H1 (cell line): ENCODE data around the gene CYP2J2. TPM values are rescaled to one million over a fixed set of nuclear protein-coding genes. Genes with fewer than 3 reads are reported as not detected.

ENCODE experiments used
- CTCF ChIA-PET: fragments of 300-600 bp; sonication (Branson Sonifier 250); formaldehyde crosslinking; loops from one replicate; lab custom pipeline; 2021; ENCODE audit not compliant: partially characterized antibody; lab: Charles Lee
- POLR2A ChIA-PET: fragments of 300-600 bp; sonication (Branson Sonifier 250); formaldehyde crosslinking; loops from one replicate; lab custom pipeline; 2021; ENCODE audit warnings: inconsistent platforms; ENCODE audit not compliant: partially characterized antibody; lab: Charles Lee
- DNase-seq, 2 experiments: peaks; one replicate each; pipeline versions ENCODE4 v3.0.0 to v3.0.0-alpha.2; 2010 to 2022; ENCODE audit warnings: low spot score in 2 of 2, low read depth in 1 of 2, mixed read lengths in 1 of 2
- FAIRE-seq: peaks from 2 replicates; lab custom pipeline; 2011; peaks lifted over from hg19 to GRCh38; lab: Jason Lieb, UNC
- H2AFZ ChIP-seq: 2 replicates; pipeline ENCODE4 v1.8.1; 2012; ENCODE audit warnings: low read length, inconsistent platforms
- H2AK5ac ChIP-seq: 2 replicates; pipeline ENCODE4 v1.6.1; 2013; ENCODE audit warnings: low read depth, low read length
- H2BK120ac ChIP-seq: replicated peaks from 2 replicates; pipeline ENCODE3; 2013; ENCODE audit warnings: low read depth, low read length, inconsistent platforms
- H2BK12ac ChIP-seq: 2 replicates; pipeline ENCODE4 v1.6.1; 2013; ENCODE audit warnings: low read depth, low read length
- H2BK15ac ChIP-seq: 2 replicates; pipeline ENCODE4 v1.6.1; 2013; ENCODE audit warnings: low read length
- H2BK20ac ChIP-seq: 2 replicates; pipeline ENCODE4 v1.6.1; 2013; ENCODE audit warnings: low read length
- H2BK5ac ChIP-seq: 2 replicates; pipeline ENCODE4 v1.6.1; 2013; ENCODE audit warnings: low read depth, low read length
- H3K14ac ChIP-seq: 2 replicates; pipeline ENCODE4 v1.6.1; 2013; ENCODE audit warnings: inconsistent platforms; ENCODE audit not compliant: insufficient read length
- H3K18ac ChIP-seq: 2 replicates; pipeline ENCODE4 v1.6.1; 2013; ENCODE audit warnings: low read length; ENCODE audit errors: extremely low read depth
- H3K23ac ChIP-seq: 2 replicates; pipeline ENCODE4 v1.6.1; 2013; ENCODE audit warnings: inconsistent platforms; ENCODE audit not compliant: insufficient read length
- H3K23me2 ChIP-seq: 2 replicates; pipeline ENCODE4 v1.6.1; 2013; ENCODE audit warnings: low read depth, low read length
- H3K27ac ChIP-seq: 2 replicates; pipeline ENCODE4 v1.6.1; 2011; ENCODE audit warnings: low read depth, low read length, inconsistent platforms
- H3K27me3 ChIP-seq, 4 experiments: replicated peaks in 1 of 4; 1 replicate in 1 of 4; 2 replicates in 3 of 4; pipeline versions ENCODE4 v1.6.1 to v1.8.1; 2011 to 2013; ENCODE audit warnings: low read length in 3 of 4, mild to moderate bottlenecking in 3 of 4, inconsistent platforms in 2 of 4, mixed read lengths in 2 of 4, moderate library complexity in 1 of 4; ENCODE audit not compliant: control insufficient read depth in 3 of 4, insufficient read depth in 3 of 4; ENCODE audit errors: extremely low read depth in 1 of 4
- H3K36me3 ChIP-seq, 4 experiments: 2 replicates each; pipeline versions ENCODE4 v1.6.1 to v1.8.1; 2011 to 2013; ENCODE audit warnings: mild to moderate bottlenecking in 4 of 4, low read length in 3 of 4, moderate library complexity in 2 of 4, control low read depth in 1 of 4, inconsistent platforms in 1 of 4; ENCODE audit not compliant: insufficient read depth in 4 of 4, control insufficient read depth in 2 of 4
- H3K4ac ChIP-seq: replicated peaks from 2 replicates; pipeline ENCODE3; 2013; ENCODE audit warnings: low read length, low read depth, mixed read lengths, inconsistent platforms; ENCODE audit not compliant: insufficient read length
- H3K4me1 ChIP-seq, 4 experiments: replicated peaks in 1 of 4; 1 replicate in 1 of 4; 2 replicates in 3 of 4; pipeline versions ENCODE4 v1.6.1 to v1.8.1; 2011 to 2013; ENCODE audit warnings: low read length in 3 of 4, inconsistent platforms in 2 of 4, mixed read lengths in 1 of 4; ENCODE audit not compliant: insufficient read depth in 4 of 4, control insufficient read depth in 3 of 4
- H3K4me2 ChIP-seq, 2 experiments: 2 replicates each; pipeline versions ENCODE4 v1.6.1 to v1.8.1; 2011 to 2013; ENCODE audit warnings: low read depth in 2 of 2, low read length in 2 of 2, control low read depth in 1 of 2, inconsistent platforms in 1 of 2, mild to moderate bottlenecking in 1 of 2; ENCODE audit not compliant: insufficient read depth in 1 of 2
- H3K4me3 ChIP-seq, 4 experiments: fragments of 200-600, 300-600 bp in 1 of 4; sonication (generic), shearing (Covaris generic), sonication (Bioruptor Twin) in 1 of 4; 2 replicates each; pipeline versions ENCODE4 v1.5.1 to v1.8.1; 2011 to 2016; ENCODE audit warnings: low read length in 4 of 4, low read depth in 3 of 4, control low read depth in 2 of 4, inconsistent platforms in 2 of 4, mild to moderate bottlenecking in 2 of 4, mixed read lengths in 1 of 4, moderate library complexity in 1 of 4; ENCODE audit not compliant: insufficient read depth in 2 of 4; ENCODE audit errors: extremely low read depth in 1 of 4
- H3K56ac ChIP-seq: replicated peaks from 2 replicates; pipeline ENCODE3; 2013; ENCODE audit warnings: low read depth, mild to moderate bottlenecking, mixed read lengths, low read length, inconsistent platforms; ENCODE audit not compliant: insufficient read length
- H3K79me1 ChIP-seq: 2 replicates; pipeline ENCODE4 v1.6.1; 2013; ENCODE audit warnings: low read depth, low read length, control low read depth
- H3K79me2 ChIP-seq, 2 experiments: 2 replicates each; pipeline versions ENCODE4 v1.6.1 to v1.8.1; 2012 to 2013; ENCODE audit warnings: low read length in 2 of 2, mild to moderate bottlenecking in 2 of 2, inconsistent platforms in 1 of 2; ENCODE audit not compliant: insufficient read depth in 2 of 2, control insufficient read depth in 1 of 2
- H3K9ac ChIP-seq, 4 experiments: replicated peaks in 1 of 4; 1 replicate in 1 of 4; 2 replicates in 3 of 4; pipeline versions ENCODE4 v1.6.1 to v1.8.1; 2011 to 2013; ENCODE audit warnings: low read depth in 3 of 4, low read length in 3 of 4, control low read depth in 2 of 4, mild to moderate bottlenecking in 2 of 4, moderate library complexity in 2 of 4, inconsistent platforms in 1 of 4; ENCODE audit errors: extremely low read depth in 1 of 4
- H3K9me3 ChIP-seq, 2 experiments: 2 replicates each; pipeline versions ENCODE4 v1.6.1 to v1.8.1; 2012 to 2013; ENCODE audit warnings: mild to moderate bottlenecking in 2 of 2, moderate library complexity in 2 of 2, control low read depth in 1 of 2, inconsistent platforms in 1 of 2, low read depth in 1 of 2, low read length in 1 of 2, mixed read lengths in 1 of 2; ENCODE audit not compliant: insufficient read depth in 2 of 2
- H4K20me1 ChIP-seq, 2 experiments: replicated peaks in 1 of 2; 2 replicates each; pipeline versions ENCODE3 to v1.8.1; 2011 to 2013; ENCODE audit warnings: inconsistent platforms in 2 of 2, low read length in 2 of 2, mild to moderate bottlenecking in 1 of 2; ENCODE audit not compliant: insufficient read depth in 2 of 2, control insufficient read depth in 1 of 2
- H4K5ac ChIP-seq: 2 replicates; pipeline ENCODE4 v1.6.1; 2013; ENCODE audit warnings: low read length, low read depth, mixed read lengths, inconsistent platforms; ENCODE audit not compliant: insufficient read length
- H4K8ac ChIP-seq: 2 replicates; pipeline ENCODE4 v1.8.0; 2013; ENCODE audit warnings: mild to moderate bottlenecking, moderate library complexity, low read length, inconsistent platforms; ENCODE audit not compliant: insufficient read depth; ENCODE audit errors: extremely low read depth
- H4K91ac ChIP-seq: replicated peaks from 2 replicates; pipeline ENCODE3; 2013; ENCODE audit warnings: low read length, mixed read lengths, inconsistent platforms; ENCODE audit not compliant: insufficient read length
- CBX8 ChIP-seq: fragments of 300-800, 300-1000 bp; sonication (generic); IDR thresholded peaks from 2 replicates; pipeline ENCODE4 v1.7.1; 2016; ENCODE audit warnings: low read depth, low read length, borderline replicate concordance
- FOSL1 ChIP-seq: IDR thresholded peaks from 2 replicates; pipeline ENCODE4 v1.6.1; 2011; ENCODE audit warnings: mild to moderate bottlenecking, low read depth, low read length, moderate library complexity; ENCODE audit not compliant: insufficient read depth
- KDM4A ChIP-seq: IDR thresholded peaks from one replicate; pipeline ENCODE4 v1.7.1; 2012; ENCODE audit warnings: low read depth, mild to moderate bottlenecking, moderate library complexity, low read length, inconsistent platforms; ENCODE audit not compliant: severe bottlenecking
- POLR2A ChIP-seq, 2 experiments: IDR thresholded peaks; 1 replicate in 1 of 2; 2 replicates in 1 of 2; pipeline ENCODE4 v1.6.1; 2011; ENCODE audit warnings: low read depth in 2 of 2, low read length in 2 of 2, mild to moderate bottlenecking in 2 of 2; ENCODE audit errors: control extremely low read depth in 1 of 2
- RAD21 ChIP-seq, 2 experiments: IDR thresholded peaks in 1 of 2; conservative IDR thresholded peaks in 1 of 2; 2 replicates each; pipeline ENCODE4 v1.6.1; 2011; ENCODE audit warnings: low read depth in 2 of 2, low read length in 2 of 2, improper control_type of control experiment in 1 of 2, inconsistent platforms in 1 of 2, mild to moderate bottlenecking in 1 of 2, moderate library complexity in 1 of 2
- RBBP5 ChIP-seq: IDR thresholded peaks from 2 replicates; pipeline ENCODE4 v1.7.1; 2012; ENCODE audit warnings: low read depth, mild to moderate bottlenecking, inconsistent platforms, low read length, moderate library complexity, borderline replicate concordance
- SAP30 ChIP-seq: fragments of 300-600 bp; sonication (generic); IDR thresholded peaks from 2 replicates; pipeline ENCODE4 v1.7.1; 2012; ENCODE audit warnings: low read length, moderate library complexity, mild to moderate bottlenecking, inconsistent platforms; ENCODE audit not compliant: insufficient read depth, insufficient replicate concordance
- SP1 ChIP-seq: IDR thresholded peaks from 2 replicates; pipeline ENCODE4 v1.6.1; 2011; ENCODE audit warnings: low read depth, low read length
- WGBS, 2 experiments: shearing (Covaris generic) in 1 of 2; methylation state at CpG; one replicate each; pipeline versions ENCODE4 v1.1.6 to v1.1.7; 2013 to 2015; ENCODE audit warnings: low lambda C conversion rate in 2 of 2, mixed read lengths in 2 of 2, inconsistent platforms in 1 of 2, low coverage in 1 of 2, missing lambda C conversion rate in 1 of 2; ENCODE audit not compliant: insufficient replicate concordance in 2 of 2, insufficient coverage in 1 of 2, insufficient read length in 1 of 2; ENCODE audit errors: extremely low coverage in 1 of 2, missing lambda C conversion rate in 1 of 2; 5-methylcytosine and 5-hydroxymethylcytosine counted together
- polyA plus RNA-seq, 7 experiments: library from polyadenylated mRNA; depleted of rRNA in 3 of 7; stranded (reverse) in 5 of 7; unstranded in 2 of 7; fragments of >200 nt in 5 of 7; fragments of 200-250 nt in 2 of 7; gene quantifications; 1 replicate in 5 of 7; 2 replicates in 1 of 7; 4 replicates in 1 of 7; pipeline versions ENCODE4 v1.2.1 to v1.2.3, GENCODE V29; 2011 to 2013; ENCODE audit warnings: missing spikeins in 2 of 7, mixed read lengths in 2 of 7
- total RNA-seq: library from RNA; stranded (reverse); fragmentation: NEBNext Ultra II Directional; extraction: Animal tissue kit (Norgen Biotek cat#: 25700); gene quantifications from 2 replicates; pipeline ENCODE4 v1.2.1, GENCODE V29; 2021
- TF ChIP-seq, protein P1 (sequence below): IDR thresholded peaks from 2 replicates; pipeline ENCODE4 v1.6.1; 2012; ENCODE audit warnings: inconsistent platforms
- TF ChIP-seq, protein P2 (sequence below), 3 experiments: IDR thresholded peaks; 1 replicate in 2 of 3; 2 replicates in 1 of 3; pipeline versions ENCODE4 v1.5.1 to v1.6.1; 2011; ENCODE audit warnings: low read length in 3 of 3, mild to moderate bottlenecking in 3 of 3, inconsistent platforms in 2 of 3, low read depth in 1 of 3, moderate library complexity in 1 of 3; ENCODE audit not compliant: insufficient read depth in 1 of 3; ENCODE audit errors: control extremely low read depth in 1 of 3

The CYP2J2 gene
- total and polyA plus RNA-seq, 2 of the 8 experiments (the other 6 are each of a cell fraction or from before 2014, with no cell fraction given): 0.59 to 2.1 TPM

DNA sequence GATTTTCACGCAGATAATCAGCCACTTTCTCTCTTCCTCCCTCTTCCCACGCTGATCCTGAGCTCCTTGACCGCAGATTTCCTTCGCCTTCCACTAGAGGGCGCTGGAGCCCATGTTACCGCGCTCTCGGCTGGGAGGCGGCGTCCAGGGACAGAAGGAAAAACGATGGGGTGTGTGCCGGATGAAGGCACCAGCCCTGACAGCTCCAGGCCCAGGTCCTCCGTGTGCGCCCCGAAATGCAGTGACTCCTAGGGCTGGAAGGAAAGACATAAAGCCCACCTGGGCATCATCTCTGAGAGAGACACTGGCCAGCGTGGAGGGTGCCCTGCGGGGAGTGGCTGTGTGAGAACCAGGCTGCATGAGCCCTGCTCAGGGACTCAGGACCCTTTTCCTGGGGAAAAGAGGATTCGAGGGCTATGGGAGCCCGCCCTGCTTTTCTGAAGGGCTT is 44.9 kb upstream of the CYP2J2 start:
- H2BK20ac ChIP-seq: no peak overlapping the region
- H4K8ac ChIP-seq: no peak overlapping the region; the same call in 1 of the 2 replicates
- no peaks in the 10 kb centered on the region for H3K79me1 ChIP-seq
- no peak overlapping the region for H2BK12ac ChIP-seq
- no peaks in the 10 kb centered on the region for H3K36me3 ChIP-seq
- H3K27me3 ChIP-seq: no peaks in the 10 kb centered on the region; a peak in 1 of 7 replicates
- no peak overlapping the region for H2AK5ac ChIP-seq
- H2BK5ac ChIP-seq: no peak overlapping the region
- no peaks in the 10 kb centered on the region for H3K79me2 ChIP-seq
- no peak overlapping the region for H3K14ac ChIP-seq
- no peak overlapping the region for H3K27ac ChIP-seq
- no peaks in the 10 kb centered on the region for H4K20me1 ChIP-seq
- H2AFZ ChIP-seq: peak overlapping the region; percentile 98
- no peak overlapping the region for H3K56ac ChIP-seq
- H3K4me3 ChIP-seq: peak overlapping the region in 3 of 4 experiments; percentile 13 to 45 (median 23); a peak in 3 of 8 replicates
- H4K5ac ChIP-seq: no peak overlapping the region
- H4K91ac ChIP-seq: no peak overlapping the region
- H3K4me1 ChIP-seq: peaks cover 0 to 2% (median under 1%) of the 10 kb centered on the region in 4 experiments; a peak in 3 of 7 replicates
- H3K23me2 ChIP-seq: no peaks in the 10 kb centered on the region
- POLR2A ChIA-PET: no interaction called here
- WGBS, 2 experiments: 21% methylated on average over 19 of the region's 19 CpGs; no CpG with 5 or more reads in 1 of the 2 experiments
- H3K9me3 ChIP-seq: no peaks in the 10 kb centered on the region
- no peak overlapping the region for H3K4ac ChIP-seq
- H3K18ac ChIP-seq: no peak overlapping the region
- CTCF ChIA-PET: interaction anchor here (0.6 to 3.7 kb wide), 49 partner anchors 8 to 1898 kb away, joined by 3 to 43 read pairs (median 4); no protein-coding TSS in a partner anchor
- no peak overlapping the region for H3K23ac ChIP-seq
- H2BK120ac ChIP-seq: no peak overlapping the region
- peak; percentile 63 for FAIRE-seq
- H3K4me2 ChIP-seq: peak overlapping the region in 1 of 2 experiments; percentile 66; a peak in 3 of 4 replicates
- H2BK15ac ChIP-seq: no peak overlapping the region
- peak in 1 of 2 experiments; percentile 90 for DNase-seq
- H3K9ac ChIP-seq: no peak overlapping the region
- TF ChIP-seq KDM4A (peak; percentile 34), RAD21 (IDR thresholded peaks at IDR 0.05 in 1 of 2, conservative IDR thresholded peaks at IDR 0.05 in 1 of 2; ENCODE audit: low read depth in 2 of 2, low read length in 2 of 2) (peak; percentile 93 to 94), FOSL1 (no peak), RBBP5 (no peak), CBX8 (no peak), POLR2A (IDR thresholded peaks at IDR 0.05; ENCODE audit: control extremely low read depth in 1 of 2, low read depth in 2 of 2, low read length in 2 of 2) (no peak), SP1 (no peak), SAP30 (no peak)
- TF ChIP-seq, protein P1, sequence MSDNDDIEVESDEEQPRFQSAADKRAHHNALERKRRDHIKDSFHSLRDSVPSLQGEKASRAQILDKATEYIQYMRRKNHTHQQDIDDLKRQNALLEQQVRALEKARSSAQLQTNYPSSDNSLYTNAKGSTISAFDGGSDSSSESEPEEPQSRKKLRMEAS: no peak
- TF ChIP-seq, protein P2, sequence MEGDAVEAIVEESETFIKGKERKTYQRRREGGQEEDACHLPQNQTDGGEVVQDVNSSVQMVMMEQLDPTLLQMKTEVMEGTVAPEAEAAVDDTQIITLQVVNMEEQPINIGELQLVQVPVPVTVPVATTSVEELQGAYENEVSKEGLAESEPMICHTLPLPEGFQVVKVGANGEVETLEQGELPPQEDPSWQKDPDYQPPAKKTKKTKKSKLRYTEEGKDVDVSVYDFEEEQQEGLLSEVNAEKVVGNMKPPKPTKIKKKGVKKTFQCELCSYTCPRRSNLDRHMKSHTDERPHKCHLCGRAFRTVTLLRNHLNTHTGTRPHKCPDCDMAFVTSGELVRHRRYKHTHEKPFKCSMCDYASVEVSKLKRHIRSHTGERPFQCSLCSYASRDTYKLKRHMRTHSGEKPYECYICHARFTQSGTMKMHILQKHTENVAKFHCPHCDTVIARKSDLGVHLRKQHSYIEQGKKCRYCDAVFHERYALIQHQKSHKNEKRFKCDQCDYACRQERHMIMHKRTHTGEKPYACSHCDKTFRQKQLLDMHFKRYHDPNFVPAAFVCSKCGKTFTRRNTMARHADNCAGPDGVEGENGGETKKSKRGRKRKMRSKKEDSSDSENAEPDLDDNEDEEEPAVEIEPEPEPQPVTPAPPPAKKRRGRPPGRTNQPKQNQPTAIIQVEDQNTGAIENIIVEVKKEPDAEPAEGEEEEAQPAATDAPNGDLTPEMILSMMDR (IDR thresholded peaks at IDR 0.05; ENCODE audit: control extremely low read depth in 1 of 3, insufficient read depth in 1 of 3, low read depth in 1 of 3, low read length in 3 of 3): peak; percentile 84 to 89 (median 87)
